Muscle of arm (tissue), 12 donors: ENCODE measurements around the gene DLEC1. TPM values are rescaled to one million over a fixed set of nuclear protein-coding genes. Genes with fewer than 3 reads are reported as not detected.
"Not testable (repeated sequence)": the region's sequence is repeated elsewhere in the genome, so short reads cannot be mapped to it uniquely, and the experiment has no call there.

Experiments used
- DNase-seq: peaks from one replicate; pipeline ENCODE4 v3.0.0-alpha.2; 2013
- polyA plus RNA-seq, 12 donors: library from polyadenylated mRNA; unstranded; fragments of 120-200 nt; gene quantifications; one replicate each; pipeline ENCODE4 v1.2.1, GENCODE V29; 2013; ENCODE audit not compliant: insufficient read length in 12 of 12

The DLEC1 gene
- polyA plus RNA-seq, 12 donors = 0.14 to 1.1 (median 0.49) TPM; not detected in 2

DNA sequence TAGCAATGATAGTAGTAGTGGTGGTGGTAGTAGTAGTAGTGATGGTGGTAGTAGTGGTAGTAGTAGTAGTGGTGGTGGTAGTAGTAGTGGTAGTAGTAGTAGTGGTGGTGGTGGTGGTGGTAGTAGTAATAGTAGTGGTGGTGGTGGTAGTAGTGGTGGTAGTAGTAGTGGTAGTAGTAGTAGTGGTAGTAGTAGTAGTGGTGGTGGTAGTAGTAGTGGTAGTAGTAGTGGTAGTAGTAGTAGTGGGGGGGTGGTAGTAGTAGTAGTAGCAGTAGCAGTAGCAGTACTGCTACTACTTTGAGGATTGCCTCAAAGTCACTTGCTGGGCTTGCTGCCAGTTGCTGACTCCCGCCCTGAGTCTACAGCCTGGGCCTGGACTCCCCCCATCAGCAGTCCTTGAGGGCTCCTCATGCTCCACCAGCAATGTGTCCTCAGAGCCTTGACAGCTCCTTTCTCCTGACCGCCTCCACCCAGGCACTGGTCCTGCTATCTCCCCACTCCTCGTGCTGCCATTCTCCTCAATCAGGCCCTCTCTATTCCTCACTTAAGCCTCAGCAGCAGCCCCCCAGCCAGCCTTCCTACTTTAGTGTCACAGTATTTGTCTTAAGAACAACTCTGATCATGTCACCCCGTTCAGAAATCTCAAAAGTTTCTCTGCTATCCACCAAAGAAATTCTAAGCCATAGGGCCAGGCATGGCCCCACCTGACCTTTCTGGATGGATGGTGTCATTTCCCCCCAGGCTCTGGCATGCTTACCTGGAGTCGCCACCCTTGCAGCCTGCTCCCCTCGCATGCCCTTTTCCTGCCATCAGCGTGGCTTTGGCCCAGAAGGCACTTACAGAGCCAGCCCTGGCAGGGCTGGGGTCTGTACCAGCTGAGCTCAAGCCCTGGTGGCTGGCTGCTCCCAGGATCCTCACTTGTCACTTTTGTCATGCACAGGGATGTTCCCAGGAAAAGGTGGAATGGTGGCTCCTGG, 45.6 kb downstream of the DLEC1 start:
- DNase-seq = peak; percentile 8

DNA sequence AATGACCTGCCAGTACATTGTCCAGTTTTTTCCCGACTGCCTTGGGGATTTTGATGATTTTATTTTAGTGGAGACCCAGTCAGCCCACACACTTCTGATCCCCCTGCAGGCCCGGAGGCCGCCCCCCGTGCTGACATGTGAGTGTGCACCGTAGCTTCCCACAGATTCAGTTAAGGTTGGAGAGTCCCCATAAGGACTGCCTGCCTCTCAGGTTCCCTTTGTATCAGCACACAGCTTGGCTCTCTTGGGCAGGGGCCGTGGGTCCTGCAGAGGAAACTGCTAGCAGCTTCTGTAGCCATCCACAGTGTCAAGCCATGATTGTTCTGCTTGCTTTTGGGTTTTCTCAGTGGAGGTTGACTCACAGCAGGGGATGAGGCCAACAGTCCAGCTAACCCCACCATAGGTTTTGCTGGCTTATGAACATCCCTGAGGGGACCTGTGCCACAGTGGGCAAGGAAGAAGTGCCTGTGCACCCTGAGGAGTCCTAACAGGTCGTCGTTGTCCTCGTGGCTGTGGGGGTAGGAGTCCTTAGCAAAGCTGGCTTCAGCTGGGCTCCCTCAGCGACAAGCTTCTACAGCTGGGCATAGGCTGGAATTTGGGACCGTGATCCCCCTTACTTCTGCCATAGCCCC, 46.4 kb downstream of the DLEC1 start:
- DNase-seq = no peak

DNA sequence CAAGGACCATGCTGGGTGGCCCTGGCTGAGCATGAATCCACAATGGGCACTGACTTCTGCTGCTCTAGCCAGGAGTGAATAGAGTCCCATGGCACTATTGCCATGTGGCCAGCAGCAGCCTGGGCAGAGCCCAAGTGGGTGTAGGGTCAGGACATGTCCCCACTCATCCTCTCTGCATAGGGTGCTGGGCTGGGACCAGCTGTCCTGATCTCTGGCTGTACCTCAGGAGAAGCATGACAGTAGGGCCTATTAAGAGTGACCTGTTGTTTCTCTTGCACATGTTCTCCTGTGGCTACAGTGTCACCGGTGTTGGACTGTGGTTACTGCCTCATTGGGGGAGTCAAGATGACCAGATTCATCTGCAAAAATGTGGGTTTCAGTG, 46.9 kb downstream of the DLEC1 start:
- DNase-seq = no peak

DNA sequence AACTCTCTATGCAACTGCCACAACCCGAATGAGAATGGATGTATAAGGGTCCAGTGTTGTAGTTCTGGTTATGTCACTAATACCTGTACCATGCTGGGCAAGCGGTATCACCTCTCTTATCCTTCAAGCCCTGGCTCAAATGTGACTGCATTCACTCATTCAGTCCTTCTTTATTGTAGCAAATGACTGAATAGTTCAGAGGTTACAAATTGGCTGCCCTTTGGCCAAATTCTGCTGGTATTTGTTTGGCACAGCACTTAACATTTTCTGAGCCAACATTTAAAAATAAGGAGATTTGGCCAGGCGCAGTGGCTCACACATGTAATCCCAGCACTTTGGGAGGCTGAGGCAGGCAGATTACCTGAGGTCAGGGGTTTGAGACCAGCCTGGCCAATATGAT, 47.5 kb downstream of the DLEC1 start:
- no peak for DNase-seq

DNA sequence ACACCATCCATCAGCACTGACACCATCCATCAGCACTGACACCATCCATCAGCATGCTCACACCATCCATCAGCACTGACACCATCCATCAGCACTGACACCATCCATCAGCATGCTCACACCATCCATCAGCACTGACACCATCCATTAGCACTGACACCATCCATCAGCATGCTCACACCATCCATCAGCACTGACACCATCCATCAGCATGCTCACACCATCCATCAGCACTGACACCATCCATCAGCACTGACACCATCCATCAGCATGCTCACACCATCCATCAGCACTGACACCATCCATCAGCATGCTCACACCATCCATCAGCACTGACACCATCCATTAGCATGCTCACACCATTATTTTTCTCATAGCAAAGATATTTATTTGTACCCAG, 48.3 kb downstream of the DLEC1 start:
- not testable (repeated sequence) for DNase-seq

DNA sequence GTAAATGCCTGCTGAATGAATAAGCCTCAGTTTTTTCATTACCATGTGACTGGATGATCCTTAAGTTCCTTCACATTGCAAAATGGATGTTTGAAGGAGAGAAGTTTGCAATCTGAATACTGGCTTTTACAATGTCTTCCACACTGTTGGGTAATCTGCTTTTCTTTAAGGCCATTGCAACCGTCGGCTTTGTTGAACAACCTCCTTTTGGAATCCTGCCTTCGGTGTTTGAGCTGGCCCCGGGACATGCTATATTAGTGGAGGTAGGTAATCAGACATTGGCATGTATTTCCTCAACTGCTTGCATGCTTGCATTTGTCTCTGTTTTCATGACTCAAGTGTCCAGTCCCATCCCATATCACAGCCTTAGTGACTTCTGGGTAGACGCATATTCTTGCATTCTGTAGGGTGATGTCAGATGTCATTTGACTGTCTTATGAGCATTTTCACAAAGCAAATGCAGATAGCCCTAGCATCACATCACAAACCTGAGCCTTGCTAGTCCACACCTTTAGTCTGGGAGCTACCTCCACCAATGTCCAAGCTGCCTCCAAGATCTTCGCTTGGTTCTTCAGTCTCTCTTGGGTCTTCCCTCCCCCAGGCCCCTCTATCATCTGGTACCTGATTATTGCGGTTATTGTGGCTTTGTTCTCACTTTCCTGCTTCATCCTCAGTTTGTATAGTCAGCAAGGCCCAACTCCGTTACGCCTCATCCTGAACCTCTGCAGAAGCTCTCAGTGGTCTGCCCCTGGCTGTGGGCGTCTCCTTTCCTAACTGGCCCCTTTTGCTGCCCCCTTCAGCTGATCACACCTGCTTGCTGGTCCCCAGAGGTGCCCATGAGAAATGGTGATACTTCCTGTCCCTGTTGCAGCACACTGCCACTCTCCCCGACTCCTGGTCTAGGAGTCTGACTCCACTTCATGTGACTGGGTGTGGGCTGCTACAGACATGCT, 49.4 kb downstream of the DLEC1 start:
- DNase-seq = no peak

DNA sequence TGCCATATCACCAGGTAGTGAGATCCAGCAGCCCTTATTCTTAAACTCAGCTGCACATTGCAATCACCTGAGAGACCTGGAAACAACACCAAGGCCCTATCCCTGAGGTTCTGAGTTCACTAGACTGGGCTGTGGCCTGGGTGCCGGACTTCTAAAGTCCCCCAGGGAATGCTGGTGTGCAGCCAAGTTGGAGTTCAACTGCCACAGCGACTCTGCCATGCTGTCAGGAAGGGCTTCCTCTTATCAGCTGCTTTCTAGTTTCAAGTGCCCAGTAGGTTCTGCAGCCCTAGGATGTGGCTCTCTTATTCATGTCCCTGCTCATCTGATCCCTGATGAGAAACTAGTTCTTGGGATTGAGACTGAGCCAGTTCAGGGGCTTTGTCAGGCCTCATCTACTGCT, 50.2 kb downstream of the DLEC1 start:
- DNase-seq = no peak

DNA sequence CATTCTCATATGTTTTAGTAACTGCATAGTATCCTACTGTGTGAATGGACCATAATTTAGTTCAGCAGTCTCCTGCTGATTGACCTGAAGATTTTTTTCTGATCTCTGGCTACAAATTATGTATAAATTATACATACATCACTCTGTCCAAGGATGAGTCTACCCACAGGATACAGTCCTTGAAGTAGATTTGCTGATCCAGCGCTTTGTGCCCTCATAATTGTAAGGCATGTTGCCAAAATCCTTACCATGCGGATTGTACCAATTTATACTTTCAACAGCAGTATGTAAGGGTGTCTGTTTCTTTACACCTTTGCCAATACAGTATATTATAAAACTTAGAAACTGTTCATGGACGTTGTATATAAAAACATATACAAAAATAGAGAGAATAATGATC, 51.4 kb downstream of the DLEC1 start:
- no peak for DNase-seq

DNA sequence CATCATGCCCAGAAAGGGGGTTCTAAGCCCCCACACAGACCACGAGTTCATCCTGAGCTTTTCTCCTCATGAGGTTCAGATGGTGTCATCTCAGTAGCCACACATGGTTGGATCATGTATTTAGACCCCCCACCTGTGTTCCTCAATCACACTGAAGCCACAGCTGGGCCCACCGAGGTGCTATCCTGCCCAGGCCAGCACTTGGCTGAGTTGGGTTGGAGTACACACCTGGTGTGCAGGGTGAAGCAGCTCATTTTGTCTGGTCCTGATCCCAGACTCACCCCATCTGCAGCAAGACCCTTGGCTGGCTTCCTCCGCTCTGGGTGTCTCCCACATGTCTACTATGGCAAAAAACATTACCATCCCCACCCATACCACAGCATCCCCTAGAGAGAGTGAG, 56.0 kb downstream of the DLEC1 start:
- no peak for DNase-seq

DNA sequence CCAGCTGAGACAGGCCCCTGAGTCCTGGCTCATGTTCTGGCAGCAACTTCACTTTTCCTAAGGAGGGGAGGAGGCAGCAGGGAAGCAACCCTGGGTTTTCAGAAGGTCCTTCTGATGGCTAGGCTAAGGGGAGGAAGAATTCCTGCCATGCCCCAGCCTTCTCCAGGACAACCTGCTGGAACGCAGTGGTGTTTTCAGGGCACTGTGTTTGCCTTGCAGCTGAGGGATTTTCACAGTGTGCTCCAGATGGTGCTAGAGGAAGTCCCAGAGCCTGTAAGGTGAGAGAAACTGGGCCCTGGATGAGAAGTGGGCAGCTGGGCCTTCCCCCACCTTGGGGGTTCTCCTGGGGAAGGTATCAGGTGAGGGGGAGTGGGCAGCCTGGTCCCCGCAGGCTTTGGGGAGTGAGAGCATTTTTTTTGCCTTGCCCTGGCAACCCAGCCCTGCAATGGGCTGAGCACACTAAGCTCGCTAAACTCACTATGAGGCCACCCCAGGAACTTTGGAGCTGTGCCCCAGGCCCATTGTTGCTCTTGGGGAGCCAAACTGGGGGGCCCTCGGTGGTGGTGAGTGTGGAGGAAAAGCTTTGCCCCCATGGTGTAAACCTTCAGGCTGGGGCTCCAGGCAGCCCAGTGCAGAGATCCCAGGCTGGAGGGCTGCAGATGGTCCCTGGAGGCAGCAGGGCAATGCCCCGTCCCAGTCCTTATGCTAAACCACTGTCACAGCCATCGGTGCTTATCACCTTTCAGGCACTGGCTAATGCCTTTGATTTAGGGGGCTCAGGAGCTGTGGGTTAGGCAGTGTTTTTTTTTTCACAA, 56.9 kb downstream of the DLEC1 start:
- no peak for DNase-seq

DNA sequence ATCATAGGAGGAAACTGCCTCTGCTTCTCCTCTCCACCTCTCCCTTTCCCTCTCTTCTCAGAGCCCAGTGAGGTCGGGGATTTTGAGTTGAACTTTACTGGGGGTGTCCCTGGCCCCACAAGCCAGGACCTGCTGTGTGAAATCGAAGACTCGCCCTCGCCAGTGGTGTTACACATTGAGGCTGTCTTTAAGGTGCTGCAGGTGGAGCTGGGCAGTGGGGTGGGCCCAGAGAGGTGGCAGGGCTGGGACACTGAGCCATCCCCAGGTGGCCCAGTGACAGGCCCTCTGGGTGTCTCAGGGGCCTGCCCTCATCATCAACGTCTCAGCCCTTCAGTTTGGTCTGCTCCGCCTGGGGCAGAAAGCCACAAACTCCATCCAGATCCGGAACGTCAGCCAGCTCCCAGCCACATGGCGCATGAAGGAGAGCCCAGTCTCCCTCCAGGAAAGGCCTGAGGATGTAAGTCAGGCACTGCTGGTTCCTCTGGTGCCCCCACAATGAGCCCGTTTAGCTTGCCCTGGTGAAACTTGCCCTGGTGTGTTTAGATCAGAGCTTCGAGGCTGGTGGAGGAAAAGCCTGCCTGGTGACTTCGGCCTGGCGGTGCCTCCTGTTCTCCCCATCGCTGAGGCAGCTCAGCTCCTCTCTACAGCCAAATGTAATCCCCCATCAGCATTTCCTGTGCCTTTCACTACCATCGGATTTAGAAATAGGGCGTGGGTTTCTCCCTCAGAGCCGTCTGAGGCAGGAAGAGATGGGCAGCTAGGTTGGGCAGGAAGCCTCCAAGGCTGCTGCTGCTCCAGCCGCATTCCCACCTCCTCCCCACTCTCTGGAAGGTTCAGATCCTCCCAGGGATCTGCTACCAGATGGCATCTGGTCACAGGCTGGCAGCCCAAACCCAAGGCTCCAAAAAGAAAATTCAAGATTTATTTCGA, 58.7 kb downstream of the DLEC1 start:
- DNase-seq = no peak

DNA sequence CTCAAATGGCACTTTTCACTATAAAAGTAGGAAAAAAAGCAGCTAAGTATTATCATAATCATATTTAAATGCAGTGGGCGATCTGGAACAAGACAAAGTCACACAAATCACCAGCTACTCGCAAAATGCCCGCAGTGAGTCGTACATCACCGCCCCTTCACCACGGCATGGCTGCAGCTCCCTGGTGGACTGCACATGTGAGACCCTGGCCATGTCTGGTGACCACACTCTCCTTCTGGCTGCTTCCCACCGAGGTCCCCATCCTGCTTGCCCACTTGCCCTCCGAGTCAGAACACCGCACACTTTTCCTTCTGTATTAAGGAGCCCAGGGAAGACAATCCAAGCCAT, 59.3 kb downstream of the DLEC1 start:
- no peak for DNase-seq

DNA sequence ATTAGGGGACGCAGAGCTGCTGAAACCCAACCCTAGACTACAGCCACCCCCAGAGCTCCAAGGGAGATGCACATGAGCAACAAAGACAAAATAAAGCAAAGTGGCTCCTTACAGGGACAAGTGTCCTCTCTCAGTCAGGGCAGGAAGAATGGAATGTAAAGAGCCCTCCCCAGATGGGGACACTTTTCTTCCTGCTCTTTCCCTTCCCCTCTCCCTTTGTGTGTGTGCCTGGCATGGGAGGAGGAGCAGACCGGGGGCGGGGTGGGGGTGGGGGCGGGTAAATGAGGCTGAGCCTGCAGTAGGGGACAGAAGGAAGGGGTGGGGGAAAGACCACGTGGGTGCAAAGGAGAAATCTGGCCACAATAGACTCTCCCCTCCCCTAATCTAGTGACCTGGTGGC, 60.5 kb downstream of the DLEC1 start:
- no peak for DNase-seq

DNA sequence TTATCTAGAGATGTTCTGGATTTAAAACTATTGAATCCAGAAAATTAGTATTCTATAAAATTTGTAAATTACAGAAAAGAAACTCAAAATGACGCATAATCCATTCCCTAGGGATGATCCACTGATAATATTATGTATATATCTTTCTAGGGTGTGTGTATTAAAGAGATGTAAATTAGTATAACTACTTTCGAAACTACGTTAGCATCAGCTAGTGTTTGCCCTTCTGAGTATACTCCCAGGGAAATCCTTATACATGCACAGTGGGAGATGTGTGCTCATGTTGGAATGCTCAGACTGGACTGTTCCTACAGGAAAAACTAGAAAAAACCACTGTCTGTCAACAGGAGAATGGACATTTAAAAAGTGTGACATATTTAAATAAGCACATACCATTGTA, 61.5 kb downstream of the DLEC1 start:
- DNase-seq = no peak

DNA sequence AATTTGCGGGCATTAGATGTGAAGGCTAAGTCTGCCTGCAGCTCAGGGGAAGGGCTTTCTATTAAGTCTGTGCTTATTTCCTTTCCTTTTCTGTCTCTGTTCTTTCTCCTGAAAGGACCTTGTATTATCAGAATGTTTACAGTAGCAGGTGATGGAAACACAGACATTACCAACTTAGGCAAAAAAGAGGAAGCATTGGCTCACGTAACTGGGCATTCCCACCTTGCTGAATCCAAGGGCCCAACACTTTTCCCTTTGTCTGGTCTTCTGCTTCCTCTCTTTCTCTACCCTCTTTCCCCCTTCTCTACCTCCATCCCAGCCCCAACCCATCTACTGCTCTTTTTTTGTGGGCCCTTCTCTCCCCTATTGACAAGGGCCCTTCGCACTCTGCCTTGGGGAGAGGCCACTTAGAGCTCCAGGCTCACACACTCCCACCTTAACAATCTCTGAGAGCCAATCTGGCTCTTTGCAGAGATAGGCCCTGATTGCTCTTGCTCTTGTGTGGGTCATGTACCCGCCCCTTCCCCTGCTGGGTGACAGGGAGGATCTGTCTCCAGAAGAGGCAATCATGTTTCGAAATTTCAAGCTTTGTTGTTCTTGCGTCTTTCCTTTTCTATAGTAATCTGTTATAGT, 62.9 kb downstream of the DLEC1 start:
- no peak for DNase-seq

DNA sequence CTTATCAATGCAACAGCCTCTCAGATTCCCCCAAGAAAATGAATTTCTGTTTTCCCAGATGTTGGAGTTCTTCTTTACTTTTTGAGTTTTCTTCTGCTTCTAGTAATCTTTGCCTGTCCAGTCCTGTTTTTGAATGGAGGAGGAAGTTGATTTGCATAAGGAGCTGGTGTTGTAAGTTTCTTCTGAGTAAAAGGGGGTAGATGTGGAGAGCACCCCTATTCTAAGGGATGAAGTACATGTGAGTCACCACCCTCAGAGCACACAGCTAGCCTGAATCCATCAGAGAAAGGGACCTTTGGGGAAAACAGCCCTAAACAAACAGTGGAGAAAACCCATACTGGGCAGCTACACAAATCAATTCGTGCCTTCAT, 63.4 kb downstream of the DLEC1 start:
- DNase-seq = no peak

DNA sequence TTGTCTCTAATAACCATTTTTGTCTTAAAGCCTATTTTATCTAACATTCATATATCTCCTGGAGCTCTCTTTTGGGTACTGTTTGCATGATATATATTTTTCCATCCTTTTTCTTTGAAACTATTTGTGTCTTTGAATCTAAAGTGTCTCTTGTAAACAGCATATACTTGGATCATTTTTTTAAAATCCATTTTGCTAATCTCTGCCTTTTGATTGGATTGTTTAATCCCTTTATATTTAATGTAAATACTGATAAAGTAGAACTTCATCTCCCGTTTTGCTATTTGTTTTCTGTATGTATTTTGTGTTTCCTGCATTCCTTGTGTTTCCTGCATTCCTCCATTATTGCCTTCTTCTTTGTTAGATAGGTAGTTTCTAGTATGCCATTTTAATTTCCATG, 66.5 kb downstream of the DLEC1 start:
- no peak for DNase-seq

DNA sequence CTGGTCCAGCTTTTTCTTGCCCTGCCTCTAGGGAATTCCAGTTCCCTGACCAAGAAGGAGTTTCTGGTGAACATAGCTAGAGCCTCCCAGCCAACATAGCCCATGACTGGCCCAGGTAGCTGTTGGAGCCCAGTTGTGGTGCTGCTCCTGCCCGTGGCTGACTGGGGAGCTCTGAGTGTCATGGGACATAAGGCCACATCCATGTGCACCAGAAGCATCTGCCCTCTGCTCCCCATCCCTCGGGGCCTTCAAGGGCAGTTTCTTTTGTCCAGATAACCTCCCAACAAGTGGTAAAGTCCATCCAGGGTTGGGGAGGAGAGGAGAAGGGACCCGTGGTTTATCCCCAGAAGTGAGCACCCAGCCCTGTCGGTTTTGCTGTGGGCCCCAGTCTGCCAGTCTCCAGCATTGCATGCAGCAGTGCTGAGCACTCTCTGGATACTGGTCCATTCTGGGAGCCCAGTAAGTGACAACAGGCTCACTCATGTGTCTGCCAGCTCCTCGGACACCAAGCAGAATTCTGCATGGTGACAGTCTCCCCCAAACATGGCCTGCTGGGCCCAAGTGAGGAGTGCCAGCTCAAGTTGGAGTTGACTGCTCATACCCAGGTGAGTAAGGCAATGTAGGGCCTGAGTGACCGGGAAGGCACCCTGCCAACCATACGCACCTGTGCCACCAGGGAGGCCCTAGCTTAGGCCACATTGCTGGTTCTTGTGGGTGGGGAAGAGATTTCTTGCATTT, 69.1 kb downstream of the DLEC1 start:
- no peak for DNase-seq
